Activated CD8-positive, alpha-beta memory T cell treated with anti-CD3 and anti-CD28 coated beads, Interleukin-2, amount 50 U/mL, for 4 hours (primary cell): ENCODE results near the gene BORCS8.

ENCODE experiments used
- DNase-seq: peaks from one replicate; pipeline ENCODE4 v3.0.0-alpha.2; 2020

The BORCS8 gene

DNA sequence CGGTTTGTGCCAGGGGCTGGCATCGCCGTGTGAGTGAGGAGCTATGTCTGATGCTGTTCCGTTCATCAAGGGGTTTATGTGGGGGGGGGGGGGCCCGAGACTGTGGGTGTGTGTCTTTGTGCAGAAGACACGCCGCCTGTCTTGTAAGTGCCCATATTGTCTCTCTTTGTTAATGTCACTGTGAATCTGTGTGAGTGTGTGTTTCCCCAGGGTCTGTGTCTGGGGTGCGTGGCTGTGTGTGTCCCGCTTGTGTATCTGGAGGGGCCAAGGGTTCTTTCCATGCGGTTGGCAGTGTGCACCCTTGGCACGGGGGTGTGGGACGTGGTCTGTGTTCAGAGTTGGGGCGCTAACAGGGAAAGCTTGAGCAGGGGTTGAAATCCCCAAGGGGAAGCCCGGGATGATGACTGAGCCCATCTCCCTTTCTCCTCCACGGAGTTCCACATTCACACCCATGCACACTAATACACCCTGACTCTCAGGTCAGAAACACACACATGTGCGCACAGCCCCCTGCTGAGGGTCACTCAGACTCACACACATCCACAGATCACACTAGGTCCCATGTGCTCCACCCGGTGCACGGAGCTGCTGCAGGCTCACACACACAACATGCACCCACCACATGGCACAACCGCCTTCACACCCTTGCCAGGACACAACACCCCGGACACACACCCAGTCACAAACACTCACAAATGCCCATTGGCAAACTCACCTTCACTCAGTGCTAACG, 21.6 kb upstream of the BORCS8 start:
- no peak for DNase-seq

DNA sequence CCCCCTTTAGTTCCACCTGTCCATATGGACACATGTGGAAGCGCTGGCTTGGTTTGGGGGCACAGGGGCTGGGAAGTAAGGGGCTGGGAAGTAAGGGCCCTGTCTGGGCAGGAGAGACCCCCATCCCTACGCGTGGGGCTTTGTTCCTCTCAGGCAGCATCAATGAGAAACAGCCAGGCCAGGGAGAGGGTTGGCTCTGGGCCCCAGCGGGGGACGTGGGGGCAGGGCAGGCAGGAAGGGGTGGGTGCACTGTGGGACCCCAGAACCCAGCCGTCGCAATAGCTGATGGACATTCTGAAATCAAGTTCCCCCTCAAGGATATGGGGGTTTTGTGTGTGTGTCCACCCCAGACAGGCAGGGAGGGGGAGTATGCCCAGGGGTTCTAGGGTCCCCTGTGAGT, 21.0 kb upstream of the BORCS8 start:
- DNase-seq = no peak

DNA sequence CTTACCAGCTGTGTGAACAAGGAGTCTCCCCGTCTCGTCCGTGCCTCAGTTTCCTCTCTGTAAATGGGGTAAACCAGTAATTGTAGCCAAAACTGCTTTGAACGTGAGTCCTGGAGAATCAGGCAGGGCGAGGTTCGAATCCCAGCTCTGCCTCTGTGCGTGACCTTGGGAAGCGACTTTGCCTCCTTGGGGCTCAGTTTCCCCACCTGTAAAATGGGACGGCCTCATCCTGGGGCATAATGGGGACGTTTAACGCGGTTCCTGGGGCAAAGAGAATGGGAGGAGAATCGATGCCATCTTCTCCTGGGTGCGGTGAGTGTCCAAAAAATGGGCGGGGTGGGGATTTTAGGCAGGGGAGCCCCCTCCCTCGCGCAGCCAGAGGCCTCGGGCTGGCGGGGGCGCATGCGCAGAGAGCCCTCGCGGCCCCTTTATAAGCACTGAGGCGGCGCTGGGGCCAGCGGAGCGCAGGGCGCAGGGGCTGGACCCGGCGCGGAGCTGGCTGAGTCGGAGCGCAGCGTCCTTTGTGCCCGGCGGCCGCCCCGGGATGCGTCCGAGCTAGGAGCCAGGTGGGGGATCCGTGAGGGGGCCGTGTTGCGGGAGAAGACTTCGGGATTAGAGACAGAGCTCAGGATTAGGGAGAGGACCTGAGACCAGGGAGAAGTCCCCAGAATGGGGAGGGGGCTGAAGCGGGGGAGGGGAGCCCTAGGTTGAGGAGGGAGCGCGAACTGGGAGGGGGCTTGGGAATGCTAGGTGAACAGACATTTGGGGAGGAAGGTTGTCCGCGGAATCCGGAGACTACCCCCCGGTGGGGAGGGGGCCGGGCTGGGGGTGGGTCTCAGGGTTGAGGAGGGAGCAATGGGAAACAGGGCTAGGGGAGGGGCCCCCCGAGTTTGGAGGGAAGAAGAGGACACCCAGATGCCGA, 19.8 kb upstream of the BORCS8 start, which contains the start of gene NCAN:
TSS of gene NCAN (plus strand) at position 460 of the 922 bp plus-strand sequence. CDS start 4,996 bp downstream, outside the sequence.
- DNase-seq = no peak

DNA sequence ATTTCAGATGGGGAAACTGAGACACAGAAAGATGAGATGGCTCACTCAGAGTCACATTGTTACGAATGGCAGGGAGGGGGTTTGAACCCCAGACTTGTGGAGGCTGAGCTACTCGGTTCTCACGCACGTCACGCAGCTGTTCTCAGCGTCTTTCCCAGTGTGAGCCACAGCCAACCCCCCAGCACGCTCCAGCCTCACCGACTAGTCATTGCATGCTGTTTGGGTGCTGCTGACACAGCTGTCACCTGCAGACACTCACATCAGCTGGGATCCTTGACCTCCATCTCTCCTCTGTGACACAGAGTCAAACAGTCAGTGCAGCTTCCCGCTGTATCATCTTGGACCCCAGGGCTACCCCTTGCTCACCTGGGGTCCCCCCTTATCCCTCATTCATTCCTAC, 17.4 kb upstream of the BORCS8 start:
- no peak for DNase-seq

DNA sequence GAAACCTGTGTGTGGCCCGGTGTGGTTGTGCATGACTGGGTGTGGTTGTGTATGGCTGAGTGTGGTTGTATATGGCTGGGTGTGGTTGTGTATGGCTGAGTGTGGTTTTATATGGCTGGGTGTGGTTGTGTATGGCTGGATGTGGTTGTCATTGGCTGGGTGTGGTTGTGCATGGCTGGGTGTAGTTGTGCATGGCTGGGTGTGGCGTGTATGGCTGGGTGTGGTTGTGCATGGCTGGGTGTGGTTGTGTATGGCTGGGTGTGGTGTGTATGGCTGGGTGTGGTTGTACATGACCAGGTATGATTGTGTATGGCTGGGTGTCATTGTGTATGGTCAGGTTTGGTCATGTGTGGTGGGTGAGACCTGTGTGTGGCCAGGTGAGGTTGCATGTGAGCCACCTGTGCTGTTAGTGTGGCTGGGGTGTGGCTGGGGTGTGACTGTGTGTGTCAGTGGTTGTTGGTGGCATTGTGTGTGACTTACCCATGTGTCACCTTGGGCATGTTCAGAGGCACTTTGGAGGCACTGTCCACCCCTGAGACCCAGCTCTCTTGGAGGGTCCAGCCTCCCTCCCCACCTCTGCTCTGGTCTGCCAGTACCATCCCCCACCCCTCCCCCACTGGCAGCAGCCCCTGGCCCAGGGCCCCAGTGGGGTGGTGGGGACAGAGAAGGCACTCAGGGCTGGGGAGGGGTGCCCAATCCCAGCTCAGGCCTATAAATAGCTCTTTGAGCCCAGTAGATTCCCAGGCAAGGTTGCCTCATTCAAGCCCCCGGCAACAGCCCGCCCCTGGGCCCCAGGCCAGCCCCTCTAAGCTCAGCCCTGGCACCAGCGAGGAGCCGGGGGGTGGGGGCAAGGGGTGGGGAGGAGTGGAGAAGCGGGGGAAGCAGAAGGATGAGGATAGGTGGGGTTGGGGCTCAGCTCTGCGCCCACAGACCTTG, 16.0 kb upstream of the BORCS8 start:
- no peak for DNase-seq

DNA sequence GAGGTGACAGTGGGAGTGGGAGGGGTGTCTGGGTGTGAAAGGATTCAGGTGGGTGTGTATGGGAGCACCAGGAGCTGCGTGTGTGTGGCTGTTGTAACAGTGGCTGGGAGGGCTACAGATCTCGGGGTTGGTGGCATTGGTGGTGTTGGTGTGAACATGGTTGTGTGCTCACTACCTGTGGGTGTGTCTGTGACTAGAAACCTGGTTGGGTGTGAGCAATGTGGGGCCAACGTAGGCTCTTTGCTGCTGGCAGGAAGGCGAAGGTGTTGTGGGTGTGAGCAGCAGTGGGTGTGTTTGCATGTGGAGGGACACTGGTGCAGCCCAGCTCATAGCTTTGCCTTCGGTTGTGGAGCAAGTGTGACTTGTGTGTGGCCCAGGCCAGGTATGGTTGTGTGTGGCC, 15.0 kb upstream of the BORCS8 start:
- DNase-seq = no peak

DNA sequence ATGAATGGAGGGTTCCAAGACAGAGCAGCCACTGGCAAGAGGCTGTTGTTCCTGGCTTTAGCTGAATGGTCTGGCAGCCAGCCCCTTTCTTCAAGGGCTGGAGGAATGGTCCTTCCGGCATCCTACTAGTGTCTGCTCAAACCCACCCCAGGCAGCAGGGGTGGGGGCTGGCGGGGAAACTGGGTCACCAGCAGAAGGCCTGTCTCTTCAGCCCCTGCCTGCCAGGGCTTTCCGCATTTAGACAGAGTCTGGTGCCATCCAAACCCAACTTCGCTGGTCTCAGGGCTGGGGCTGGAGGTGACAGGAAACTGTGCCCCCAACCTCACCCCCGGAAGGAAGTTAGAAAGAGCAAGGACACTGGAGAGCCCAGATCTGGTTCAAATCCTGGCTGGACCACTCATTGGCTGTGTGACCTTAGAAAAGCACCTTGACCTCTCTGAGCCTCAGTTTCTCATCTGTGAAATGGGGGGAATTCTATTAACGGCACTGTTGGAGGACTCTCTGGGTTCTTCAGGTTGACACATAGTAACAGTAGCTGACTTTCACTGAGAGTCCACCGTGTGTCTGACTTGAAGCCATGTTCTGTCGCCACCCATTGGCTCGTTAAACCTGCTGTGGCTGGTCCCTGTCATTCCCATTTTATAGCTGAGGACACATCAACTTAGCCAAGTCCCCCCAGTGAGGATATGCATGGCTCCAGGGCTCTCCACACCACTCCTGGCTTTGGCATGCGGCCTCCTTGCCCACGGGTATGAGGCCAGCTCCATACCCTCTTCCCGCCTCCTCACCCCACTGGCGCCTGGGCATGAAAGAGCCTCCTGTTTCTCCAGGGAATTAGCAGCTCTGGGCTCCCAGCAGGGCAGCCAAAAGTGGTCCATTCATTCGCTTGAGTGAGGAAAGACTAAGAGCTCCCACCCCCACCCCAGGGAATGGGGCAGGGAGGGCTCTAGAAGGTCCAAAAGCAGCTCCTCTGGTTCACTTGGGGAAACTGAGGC, 13.8 kb upstream of the BORCS8 start:
- DNase-seq = no peak

DNA sequence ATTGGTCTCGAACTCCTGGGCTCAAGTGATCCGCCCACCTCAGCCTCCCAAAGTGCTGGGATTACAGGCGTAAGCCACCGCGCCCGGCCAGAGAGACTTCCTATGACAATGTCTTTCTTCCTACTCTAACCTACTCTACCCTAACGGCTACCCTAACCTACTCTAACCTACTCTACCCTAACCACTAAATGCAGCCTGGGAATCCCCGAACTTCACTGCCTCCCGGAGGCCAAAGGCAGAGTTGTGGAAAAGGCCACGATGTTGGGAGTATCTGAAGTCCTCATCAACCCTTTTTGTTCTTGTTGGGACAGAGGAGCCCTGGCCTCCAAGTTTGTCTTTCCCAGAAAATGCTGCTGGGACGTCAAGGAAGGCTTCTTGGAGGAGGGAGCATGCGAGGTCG, 12.2 kb upstream of the BORCS8 start:
- DNase-seq = no peak

DNA sequence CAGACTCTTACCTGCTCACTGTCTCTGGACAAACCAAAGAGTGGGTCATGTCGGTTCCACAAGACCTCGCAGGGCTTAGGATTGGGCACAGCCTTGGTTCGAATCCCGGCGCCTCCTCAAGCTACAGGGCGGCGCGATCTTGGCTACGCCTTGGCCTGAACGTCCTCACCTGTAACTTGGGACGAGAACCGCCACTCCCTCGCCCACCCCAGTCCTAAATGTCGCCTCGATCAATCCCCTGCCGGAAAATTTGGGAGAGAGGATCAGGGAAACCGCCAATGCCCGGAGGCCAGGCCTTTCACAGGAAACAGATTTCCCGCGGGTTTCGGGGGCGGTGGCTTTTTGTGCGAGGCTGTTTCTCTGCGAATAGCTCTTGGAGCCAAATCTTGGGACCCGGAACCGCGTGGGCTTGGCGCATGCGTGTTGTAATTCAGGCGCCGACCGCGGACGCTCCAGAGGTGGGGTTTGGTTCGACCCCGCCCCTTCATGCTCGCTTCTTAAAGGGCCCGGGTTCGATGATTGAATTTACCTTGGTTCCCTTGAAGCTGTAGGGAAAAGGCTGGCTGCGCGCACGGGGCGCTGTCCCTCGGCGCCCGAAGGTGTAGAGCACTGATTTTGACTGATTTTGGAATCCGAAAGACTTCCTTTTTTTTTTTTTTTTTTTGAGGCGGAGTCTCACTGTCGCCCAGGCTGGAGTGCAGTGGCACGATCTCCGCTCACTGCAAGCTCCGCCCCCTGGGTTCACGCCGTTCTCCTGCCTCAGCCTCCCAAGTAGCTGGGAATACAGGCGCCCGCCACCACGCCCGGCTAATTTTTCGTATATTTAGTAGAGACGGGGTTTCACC, 11.3 kb upstream of the BORCS8 start, which contains the start of gene NR2C2AP:
TSS of gene NR2C2AP (minus strand) at position 403 of the 845 bp plus-strand sequence. CDS start at position 49, 354 bp downstream.
- peak; percentile 93 for DNase-seq

DNA sequence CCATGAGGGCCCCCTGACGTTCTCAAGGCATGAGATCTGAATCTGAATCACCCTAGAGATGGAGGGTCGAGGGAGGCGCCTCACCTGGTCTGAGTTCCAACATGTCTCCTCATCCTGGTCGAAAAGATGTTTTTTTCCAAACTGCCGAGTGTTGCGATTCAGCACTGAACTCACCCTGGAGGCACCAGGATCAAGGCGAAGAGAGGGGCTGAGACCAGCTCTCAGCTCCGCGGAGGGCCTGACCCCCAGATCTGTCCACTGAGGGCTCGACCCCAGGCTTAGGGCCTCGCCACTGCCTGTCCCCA, 10.7 kb upstream of the BORCS8 start:
- no peak for DNase-seq

DNA sequence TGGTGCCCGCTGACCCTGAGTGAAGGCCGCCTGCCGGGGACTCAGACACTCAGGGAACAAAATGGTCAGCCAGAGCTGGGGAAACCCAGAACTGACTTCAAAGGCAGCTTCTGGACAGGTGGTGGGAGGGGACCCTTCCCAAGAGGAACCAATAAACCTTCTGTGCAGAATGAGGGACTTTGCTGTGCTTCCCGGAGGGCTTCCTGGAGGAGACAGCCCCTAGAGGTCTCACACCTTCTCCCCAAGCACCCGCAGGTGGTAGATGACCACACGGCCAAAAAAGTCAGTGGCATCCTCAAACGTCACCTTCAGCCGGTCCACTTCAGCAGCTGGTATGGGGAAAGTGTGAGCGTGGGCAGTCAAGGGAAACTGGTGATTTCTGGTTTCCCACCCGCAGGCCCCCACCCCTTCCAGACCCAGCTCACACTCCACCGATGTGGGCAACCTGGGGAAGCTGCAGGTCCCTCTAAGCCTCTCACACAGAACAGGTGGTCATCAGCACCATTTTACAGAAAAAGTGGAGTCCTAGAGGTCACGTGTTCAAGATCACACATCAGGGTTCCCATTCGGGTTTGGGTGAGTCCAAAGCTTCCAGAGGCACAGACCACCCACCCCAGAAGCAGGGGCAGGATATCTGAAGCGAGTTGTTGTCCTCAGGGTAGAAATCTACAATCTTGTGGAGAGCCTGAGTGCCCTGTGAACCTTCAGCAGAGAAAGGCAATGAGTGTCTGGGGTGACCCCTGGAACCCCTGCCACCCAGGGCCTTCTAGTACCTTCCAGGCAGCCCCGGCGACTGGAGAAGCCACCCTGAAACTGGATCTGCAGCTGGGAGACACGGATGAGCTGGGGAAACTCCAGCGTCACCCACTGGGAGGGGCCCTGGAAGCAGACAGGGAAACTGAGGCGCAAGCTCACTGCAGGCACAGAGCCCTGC, 10.0 kb upstream of the BORCS8 start:
- DNase-seq = no peak

DNA sequence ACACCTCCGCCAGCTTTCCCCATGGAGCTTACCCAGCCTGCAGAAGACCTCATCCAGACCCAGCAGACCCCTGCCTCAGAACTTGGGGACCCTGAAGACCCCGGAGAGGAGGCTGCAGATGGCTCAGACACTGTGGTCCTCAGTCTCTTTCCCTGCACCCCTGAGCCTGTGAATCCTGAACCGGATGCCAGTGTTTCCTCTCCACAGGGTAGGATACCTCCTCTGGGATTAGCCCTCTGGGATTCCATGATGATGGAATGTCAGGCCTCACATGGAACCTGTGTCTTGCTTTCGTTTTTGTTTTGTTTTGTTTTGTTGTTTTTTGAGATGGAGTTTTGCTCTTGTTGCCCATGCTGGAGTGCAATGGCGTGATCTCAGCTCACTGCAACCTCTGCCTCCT, 2.0 kb upstream of the BORCS8 start:
- no peak for DNase-seq

DNA sequence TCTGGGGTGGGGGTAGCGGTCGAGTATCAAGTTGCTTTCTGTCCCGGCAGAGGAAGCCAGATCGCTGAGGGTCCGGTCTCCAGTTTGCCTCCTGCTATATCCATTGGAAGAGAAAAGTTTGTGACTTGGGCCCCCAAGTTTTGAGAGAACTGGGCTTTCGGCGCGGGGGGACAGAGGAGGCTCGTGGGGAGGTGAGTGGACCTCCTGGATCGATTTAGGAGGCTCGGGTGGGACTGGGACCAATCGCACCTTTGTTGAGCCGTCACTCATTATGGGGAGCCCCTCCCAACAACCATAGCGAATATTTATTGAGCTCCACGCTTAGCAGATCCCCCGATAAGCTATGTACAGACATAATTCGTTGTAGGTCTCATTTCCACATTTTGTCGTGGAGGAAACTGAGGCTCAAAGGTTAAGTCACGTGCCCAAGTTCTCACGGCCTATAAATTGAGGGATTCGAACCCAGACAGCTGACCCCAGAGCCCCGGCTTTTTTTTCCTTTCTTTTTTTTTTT, 1.0 kb upstream of the BORCS8 start:
- no peak for DNase-seq

DNA sequence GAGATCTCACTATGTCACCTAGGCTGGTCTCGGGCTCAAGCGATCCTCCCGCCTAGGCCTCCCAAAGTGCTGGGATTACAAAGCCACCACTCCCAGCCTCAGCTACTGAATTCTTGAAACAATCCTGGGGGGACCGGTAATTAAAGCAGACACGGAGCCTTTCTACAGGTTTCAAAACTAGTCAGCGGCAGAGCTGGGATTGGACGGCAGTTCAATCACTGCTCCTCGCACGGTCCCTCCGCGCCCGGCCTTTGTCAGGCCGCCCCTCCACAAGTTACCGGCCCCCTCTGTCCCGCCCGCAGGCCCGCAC, 229 bp downstream of the BORCS8 start:
- no peak for DNase-seq

DNA sequence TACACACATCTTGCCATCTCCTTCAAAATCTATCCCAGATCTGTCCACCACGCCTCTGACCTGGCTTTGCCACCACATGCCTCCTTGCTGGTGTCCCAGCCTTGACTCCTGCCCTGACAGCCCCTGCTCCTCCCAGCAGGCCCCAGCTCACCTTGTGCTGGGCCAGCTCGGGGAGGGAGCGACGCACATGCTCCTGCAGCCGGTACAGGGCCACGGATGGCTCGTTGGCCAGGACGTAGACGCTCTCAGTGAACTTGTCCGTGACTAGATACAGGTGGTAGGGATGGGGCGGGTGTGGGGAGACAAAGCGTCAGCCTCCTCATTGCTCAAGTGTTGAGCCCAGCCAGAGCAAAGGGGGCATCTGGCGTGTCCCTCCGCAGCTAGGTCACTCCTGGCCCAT, 5.2 kb downstream of the BORCS8 start:
- DNase-seq = no peak

DNA sequence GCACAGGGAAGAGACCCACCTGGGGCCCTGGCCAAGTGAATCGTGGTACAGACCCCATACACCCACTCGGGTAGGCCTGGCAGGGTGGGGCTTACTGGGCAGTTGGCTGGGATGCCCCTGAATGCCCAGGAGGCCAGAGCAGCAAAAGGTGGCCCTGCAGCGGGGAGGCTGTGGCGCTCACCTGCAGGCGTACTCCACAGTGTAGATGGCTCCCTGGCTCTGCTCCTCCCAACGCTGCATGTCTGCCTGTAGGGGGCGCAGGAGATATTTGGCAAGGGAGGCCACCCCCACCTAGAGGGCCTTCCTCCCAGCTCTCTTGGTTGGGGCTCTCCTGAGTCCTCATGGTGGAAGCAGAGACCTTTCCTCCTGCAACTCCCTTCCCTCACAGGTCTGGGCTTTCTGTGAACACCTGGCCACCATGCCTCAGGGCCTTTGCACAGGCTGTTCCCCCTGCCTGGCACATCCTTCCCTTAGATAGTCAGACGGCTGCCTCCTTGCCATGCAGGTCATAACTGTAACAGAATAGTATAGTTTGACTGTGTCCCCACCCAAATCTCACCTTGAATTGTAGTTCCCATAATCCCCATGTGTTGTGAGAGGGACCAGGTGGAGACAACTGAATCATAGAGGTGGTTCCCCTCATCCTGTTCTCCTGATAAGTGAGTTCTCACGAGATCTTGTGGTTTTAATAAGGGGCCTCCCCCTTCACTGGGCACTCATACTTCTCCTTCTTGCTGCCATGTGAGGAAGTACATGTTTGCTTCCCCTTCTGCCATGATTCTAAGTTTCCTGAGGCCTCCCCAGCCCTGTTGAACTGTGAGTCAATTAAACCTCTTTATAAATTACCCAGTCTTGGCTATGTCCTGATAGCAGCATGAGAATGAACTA, 5.9 kb downstream of the BORCS8 start:
- DNase-seq = peak; percentile 64

DNA sequence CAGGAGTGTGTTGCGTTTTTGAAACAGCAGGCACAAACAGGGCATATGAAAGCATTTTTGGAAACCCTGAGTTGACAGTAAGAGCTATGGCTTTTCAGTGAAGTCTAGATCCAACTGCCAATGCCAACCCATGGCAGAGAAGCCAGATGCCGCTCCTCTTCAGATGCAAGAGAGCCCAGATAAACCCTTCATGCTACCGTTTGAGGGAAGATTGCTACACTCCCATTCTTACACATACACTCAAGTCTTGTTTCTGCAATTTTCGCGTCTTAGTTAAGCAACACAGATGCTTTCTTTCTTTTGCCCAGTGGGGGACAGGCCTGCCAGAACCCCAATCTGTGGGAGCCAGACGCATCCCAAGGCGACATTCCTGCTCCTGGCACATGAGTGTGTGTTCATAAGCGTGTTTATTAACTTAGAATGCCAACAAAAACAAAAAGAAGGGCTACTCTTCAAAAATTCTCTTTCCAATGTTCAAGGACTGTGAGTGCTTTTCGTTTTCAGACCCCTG, 10.4 kb downstream of the BORCS8 start:
- DNase-seq = no peak
